CD4-positive, alpha-beta T cell treated with Interleukin-17A for 4 hours (primary cell): ENCODE data around the gene MYO1G.
A peak's percentile ranks its signal among the peaks of the same experiment; 100 is the strongest.

Source experiments
- DNase-seq: peaks from one replicate; pipeline ENCODE4 v3.0.0-alpha.2; 2020; ENCODE audit warnings: mixed read lengths

Gene MYO1G

DNA sequence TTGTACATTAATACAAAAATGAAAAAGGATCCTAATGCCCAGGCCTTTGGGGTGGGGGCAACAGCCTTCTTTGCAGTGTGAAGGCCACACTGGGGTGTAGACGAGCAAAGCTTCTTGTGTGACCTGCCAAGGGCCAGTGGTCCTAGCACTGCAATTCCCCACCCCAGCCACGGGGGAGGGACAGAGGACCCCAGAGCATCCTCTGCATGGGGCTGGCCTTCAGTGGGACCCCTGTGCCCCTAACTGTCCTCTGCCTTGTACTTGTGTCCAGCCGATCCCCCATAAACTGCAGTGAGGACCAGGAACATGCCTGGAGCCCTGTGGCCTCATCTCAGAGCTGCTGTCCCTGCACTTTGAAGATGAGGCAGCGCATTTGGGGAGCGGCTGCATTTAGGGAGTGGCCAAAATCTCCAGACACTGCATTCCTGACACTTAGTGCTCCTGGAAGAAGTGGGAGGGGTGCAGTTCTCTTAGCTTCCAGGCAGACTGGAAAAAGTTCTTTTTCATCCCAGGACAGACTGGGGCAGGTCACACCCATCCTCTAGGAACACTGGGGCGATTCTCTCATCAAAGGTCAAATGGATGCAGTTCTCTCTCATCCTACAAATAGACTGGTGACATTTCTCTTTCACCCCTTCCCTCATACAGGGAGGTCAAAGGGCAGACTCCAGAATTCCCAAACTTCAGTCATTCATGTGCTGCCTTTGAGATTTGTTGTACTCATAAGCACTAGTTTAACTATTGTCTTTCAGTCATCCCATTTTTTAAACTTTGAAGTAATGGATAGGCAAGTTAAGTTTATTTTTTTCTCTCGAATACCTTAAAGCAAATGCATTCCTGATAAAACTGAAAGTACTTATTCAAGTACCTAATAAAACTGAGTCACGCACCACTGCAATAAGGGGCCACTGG, 922 bp upstream of the MYO1G start:
- no peak for DNase-seq

DNA sequence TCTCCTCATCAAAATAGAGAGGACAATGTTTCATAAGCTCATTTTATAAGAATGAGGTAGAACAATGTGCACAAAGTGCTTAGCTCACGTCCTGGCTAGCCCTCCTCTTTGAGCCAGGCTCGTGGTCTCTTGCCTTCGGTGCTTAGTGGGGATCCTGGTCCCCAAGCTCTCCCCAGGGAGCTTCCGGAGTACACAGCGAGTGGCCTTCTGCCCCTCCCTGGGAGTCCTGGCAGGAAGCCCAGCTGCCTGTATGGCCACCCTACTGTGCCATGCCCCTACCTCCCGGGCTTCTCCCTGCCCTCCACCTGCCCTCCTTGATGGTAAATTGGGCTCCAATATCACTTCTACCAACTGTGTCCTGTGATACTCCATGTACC, 868 bp downstream of the MYO1G start:
- DNase-seq = peak; percentile 34

- DNase-seq = peak; percentile 85
Measured at GRCh38 chr7:44977304-44977958, 1.4 kb downstream of the MYO1G start.

GRCh38 chr7:44976746-44977196, 2.0 kb downstream of the MYO1G start:
- no peak for DNase-seq

DNA sequence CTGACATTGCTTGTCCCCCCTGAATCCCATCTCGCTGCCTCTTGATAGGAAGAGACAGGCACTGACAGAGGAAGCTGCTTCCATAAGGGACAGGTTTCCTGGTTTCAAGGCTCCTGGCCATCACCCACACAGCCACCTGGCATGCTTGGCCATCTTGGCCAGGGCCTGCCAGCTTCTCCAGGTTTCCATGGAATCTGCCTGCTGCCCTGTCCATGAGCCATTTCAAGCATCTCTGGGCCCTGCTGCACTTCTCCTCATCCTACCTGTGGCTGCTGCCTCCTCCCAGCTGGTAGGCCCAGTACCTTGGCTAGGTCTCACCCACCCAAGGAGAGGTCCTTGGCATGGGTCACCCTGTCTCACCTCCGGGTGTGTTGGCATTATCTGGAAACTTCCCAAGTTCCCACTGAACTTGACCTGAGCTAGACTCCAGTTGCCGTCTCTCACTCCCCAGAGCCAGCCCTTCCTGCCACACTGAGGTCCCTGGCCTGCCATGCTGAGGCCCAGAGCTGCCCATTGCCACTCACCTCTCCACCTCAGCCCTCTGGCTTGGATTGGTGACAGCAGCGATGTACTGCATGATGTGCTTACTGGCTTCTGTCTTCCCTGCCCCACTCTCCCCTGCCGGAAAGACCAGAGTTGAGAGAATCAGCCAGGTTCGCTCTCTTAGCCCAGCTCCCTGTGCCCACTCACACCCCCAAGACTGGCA, 2.6 kb downstream of the MYO1G start:
- no peak for DNase-seq

DNA sequence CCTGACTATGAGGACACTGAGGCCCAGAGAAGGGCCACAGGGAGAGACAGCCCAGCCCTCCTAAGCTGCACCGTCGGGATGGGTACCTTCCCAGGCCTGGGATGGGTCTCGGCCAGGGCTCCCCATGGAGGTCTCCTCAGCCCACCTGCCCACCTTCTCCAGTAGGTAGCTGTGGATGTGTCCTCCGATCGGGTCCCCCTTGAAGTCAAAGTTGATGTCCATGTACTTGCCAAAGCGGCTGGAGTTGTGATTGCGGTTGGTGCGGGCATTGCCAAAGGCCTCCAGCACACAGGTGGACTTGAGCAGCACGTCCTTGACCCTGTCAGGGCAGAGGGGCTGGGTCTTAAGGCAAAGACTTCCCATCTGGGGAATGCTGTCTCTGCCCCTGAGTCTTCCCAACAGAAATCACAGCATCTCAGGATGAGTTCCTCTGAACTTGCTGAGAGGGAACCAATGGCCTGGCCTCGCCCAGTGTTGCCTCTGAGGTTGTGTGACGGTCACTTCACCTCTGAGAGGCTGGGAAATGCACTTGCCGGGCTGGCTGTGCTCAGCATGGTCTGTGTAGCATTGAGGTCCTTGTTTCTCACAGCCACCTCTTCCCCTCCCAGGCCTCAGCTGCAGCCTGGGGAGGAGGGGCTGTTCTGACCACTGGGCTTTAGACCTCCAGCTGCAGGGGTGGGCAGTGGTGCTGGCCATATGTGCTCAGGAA, 3.3 kb downstream of the MYO1G start:
- no peak for DNase-seq

GRCh38 chr7:44974549-44974948, 4.3 kb downstream of the MYO1G start:
- DNase-seq = no peak

- peak; percentile 78 for DNase-seq
Measured at GRCh38 chr7:44973610-44974401, 5.0 kb downstream of the MYO1G start.

- no peak for DNase-seq
Measured at GRCh38 chr7:44972562-44972961, 6.3 kb downstream of the MYO1G start.

- no peak for DNase-seq
Measured at GRCh38 chr7:44971902-44972441, 6.8 kb downstream of the MYO1G start.

DNA sequence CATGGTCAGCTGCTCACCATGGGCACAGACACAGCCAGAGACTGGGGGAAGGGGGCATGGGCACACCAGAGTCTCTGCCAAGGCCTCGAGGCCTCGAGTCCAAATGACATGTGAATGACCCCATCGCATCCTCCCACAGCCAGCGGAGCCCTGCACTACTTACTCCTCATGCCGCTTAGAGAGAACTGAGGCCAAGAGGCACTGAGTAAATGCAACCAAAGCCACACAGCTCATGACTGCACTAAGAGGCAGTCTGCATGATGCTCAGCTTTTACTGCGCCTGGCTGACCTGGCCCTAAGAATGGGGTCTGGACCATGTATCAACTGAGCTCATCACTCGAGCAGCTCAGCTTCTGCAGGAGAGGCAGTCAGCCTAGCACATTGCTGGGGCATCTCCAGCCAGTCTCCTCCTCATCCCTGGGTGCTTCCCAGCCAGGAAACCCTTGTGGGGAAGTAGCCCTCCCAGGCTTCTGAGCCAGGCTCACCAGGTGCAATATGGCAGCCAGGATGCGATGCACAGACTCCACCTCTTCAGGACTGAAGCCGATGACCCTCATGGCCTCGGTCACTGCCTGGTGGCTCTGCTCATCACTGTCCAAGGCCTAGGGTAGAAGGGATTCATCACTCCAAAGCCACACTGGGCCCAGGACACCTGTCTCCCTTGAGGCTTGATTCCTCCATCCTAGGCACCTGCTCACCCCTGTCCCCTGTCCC, 7.5 kb downstream of the MYO1G start:
- no peak for DNase-seq

GRCh38 chr7:44970523-44971051, 8.2 kb downstream of the MYO1G start:
- no peak for DNase-seq

DNA sequence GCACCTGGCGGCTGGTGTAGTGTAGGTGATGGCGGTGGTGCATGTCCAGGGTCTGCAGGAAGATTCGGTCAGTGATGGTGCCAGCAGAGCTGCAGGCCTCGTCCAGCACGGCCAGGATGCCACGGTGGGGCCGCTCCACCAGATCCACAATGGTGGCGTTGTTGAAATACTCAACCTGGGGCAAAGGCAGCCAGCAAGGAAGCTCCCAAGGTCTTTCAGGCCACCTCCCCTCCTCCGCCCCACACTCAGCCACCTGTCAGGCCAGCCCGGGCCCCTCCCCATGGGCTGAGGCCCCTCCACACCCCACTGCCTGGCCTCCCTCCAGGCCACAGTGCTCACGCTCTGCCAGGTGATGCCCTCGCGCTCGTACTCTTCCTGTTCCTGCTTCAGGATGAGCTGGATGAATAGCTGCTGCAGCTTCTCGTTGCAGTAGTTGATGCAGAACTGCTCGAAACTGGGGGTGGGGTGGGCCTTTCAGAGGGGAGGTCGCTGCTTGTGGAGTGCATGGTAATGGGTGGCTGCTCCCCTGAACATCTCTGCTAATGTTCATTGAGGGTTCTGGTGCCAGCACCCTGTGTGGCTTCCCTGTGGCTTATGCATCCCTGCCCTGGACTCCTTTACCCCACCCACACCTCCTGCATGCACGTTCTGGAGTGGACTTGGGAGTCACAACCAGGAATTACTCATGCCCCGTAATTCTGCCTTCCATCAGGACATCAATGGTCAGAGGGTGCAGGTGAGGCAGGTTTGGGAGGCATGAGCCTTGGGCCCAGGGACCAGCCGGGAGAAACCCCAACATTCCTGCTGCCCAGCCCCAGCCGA, 8.9 kb downstream of the MYO1G start:
- DNase-seq = no peak

DNA sequence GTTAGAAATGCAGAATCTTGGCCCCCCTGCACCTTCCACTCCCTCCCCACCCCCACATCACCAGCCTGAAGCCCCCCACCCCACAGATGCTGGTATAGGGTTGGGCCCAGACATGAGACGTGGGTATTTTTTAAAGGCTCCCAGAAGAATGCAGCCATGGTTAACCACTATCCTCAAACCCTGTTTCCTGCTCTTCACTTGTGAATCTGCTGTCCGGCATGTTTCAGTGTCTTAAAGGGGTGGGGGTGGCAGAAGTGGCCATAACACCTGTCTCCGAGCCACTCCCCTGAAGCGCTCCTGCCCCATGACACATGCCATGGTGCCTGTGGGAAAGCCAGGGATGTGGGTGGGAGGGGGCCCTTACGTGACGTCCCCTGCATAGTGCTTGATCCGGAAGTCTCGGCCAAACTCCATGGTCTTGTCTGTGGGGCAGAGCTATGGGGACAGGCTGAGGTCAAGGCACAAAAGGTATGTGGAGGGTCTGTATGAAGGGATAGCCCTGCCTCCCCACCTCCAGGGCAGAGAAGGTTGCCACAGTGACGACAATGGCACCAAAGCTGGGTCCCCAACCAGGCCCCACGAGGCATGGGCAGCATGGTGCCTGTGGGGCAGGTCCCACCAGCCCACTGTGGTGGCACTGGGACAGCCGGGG, 9.6 kb downstream of the MYO1G start:
- DNase-seq = no peak

- DNase-seq = no peak
Measured at GRCh38 chr7:44967571-44968446, 11.0 kb downstream of the MYO1G start.

- DNase-seq = no peak
Measured at GRCh38 chr7:44966731-44967538, 11.9 kb downstream of the MYO1G start.
